CD4-positive, alpha-beta T cell treated with Interferon alpha-2 for 1 hour (primary cell): ENCODE measurements around the gene CCDC33.

ENCODE experiments used
- DNase-seq, 2 donors: peaks; one replicate each; pipeline ENCODE4 v3.0.0-alpha.2; 2020 to 2022

CCDC33 gene

GRCh38 chr15:74384881-74385643 is 148.9 kb downstream of the CCDC33 start:
- DNase-seq = peak; percentile 62 to 85

GRCh38 chr15:74385733-74386132 is 149.6 kb downstream of the CCDC33 start:
- no peak for DNase-seq
